ENCODE measurements around the gene KCNJ18. TPM values are rescaled to one million over a fixed set of nuclear protein-coding genes. Genes with fewer than 3 reads are reported as not detected.
"Not testable (repeated sequence)": the region's sequence is repeated elsewhere in the genome, so short reads cannot be mapped to it uniquely, and the experiment has no call there.

Gene KCNJ18
- total RNA-seq, 1 donor from 2014 or later = not detected

DNA sequence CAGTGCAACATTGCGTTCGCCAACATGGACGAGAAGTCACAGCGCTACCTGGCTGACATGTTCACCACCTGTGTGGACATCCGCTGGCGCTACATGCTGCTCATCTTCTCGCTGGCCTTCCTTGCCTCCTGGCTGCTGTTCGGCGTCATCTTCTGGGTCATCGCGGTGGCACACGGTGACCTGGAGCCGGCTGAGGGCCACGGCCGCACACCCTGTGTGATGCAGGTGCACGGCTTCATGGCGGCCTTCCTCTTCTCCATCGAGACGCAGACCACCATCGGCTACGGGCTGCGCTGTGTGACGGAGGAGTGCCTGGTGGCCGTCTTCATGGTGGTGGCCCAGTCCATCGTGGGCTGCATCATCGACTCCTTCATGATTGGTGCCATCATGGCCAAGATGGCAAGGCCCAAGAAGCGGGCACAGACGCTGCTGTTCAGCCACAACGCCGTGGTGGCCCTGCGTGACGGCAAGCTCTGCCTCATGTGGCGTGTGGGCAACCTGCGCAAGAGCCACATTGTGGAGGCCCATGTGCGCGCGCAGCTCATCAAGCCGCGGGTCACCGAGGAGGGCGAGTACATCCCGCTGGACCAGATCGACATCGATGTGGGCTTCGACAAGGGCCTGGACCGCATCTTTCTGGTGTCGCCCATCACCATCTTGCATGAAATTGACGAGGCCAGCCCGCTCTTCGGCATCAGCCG lies 10.8 kb downstream of the KCNJ18 start:
- intact Hi-C loops (cut with micrococcal nuclease) = not testable (repeated sequence)

DNA sequence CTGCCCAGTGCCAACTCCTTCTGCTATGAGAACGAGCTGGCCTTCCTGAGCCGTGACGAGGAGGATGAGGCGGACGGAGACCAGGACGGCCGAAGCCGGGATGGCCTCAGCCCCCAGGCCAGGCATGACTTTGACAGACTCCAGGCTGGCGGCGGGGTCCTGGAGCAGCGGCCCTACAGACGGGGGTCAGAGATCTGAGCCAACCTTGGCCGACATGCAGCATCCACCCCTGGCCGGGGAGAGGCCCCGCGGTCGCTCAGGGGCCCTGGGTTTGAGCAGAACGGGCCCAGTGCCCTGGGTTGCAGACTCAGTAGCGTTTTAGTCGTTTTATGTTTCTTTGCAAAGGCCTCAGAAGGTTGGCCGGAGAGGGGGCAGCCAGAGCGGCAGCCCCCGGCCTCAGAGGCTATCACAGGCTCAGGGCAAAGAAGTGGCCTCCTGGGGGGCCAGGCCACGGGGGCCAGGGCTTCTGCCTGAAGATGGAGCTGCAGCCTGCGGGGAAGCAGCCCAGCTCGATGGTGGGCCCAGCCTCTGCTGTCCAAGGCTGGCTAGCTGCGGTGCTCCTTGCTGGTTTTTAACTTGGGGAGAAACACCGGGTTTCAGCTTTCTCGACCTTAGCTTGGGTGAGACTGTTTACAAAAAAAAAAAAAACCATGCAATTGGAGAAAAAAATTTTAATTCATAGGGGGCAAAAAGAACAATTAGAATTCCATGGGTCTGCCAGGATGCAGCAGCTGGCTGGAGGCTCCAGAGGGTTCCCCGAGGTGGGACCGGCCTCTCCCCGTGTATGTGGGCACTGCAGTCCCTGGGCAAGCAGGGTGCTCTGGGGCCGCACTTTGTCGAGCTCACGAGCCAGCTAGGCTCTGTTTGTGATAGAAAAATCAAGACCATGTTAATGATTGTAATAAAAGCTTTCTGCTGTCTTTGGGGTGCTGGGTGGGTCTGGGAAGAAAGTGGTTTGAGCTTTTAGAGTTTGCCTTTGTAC lies 11.9 kb downstream of the KCNJ18 start:
- intact Hi-C loops (cut with micrococcal nuclease) = not testable (repeated sequence)

DNA sequence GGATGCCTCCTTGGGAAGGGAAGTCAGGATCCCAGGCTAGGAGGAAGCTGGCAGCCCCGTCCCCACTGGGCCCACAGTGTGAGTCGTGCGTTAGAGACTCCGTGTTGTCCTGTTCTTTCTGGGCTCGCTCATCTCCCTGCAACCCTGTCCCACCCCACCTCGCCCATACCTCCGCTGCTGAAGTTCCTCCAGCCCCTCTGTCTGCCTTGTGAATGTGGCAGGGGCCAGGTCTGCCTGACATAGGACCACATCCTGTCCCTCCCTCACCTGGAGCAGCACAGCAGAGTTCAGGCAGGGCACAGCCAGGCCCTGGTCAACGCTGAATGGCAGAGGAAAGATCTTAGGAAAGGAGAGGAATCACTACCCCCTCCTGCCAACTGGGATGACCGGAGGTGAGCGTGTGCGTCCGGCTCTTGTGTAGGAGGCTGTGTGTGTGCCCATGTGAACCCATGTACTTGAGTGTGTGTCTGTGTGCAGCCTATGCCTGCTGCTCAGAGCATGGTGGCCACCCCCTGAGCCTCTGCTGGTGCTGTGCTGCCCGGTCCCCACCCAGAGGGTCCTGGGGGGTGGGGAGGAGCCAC lies 12.8 kb downstream of the KCNJ18 start:
- intact Hi-C loops (cut with micrococcal nuclease) = no loop called here

DNA sequence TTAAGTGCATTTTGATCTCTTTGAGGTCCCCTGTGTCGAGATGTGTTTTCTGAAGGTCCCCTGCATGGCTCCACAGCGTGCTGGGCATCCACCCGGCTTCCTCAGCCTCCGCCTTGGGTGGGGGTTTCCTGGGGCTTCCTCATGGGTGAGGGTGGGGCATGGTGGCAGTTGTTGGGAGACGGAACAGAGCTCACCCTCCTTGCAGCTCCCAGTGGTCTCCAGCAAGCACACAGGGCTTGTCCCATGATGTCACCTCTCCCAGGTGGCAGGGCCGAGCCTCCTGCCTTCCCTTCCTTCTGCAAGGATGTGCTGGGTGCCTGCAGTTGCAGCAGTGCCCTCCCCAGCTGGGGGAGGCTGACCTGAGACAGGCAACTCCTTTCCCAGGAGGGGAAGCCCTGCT lies 13.4 kb downstream of the KCNJ18 start:
- intact Hi-C loops (cut with micrococcal nuclease) = not testable (repeated sequence)

DNA sequence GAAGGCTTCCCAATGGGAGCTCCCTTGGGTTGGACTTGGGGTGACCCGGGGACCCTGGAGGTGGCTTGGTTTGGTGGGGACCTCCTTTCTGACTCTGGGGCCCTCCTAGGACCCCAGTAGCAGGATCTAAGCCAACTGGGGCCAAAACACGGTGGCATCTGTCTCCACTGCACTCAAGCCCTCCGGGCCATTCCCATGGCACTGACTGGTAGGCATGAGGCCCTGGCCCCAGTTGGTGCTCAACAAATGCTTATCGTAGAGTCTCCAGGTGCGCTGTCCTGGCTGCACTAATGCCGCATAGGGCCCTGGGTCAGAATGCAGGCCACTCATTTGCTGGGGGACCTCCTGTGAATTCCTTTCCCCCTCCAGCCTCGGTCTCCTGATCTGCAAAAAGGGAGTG lies 14.2 kb downstream of the KCNJ18 start:
- intact Hi-C loops (cut with micrococcal nuclease) = not testable (repeated sequence)

DNA sequence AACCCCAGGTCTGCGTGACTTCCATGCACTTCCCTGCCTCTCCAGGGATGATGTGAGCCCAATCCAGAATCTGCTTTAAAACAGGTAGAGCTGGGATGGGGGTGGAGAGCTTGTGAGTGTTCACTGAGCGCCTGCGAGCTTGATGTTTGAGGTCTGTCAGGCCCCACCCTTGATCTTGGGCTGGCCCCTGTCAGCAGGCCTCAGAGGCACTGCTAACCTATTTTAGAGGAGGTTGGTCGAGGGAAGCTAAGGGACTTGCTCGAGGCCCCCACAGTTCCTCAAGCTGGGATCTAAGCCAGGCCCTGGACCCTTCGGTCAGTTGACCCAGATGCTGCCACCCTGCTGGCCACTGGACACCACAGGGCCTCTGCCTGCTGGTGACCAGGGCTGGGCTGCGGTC lies 14.8 kb downstream of the KCNJ18 start:
- intact Hi-C loops (cut with micrococcal nuclease) = not testable (repeated sequence)

DNA sequence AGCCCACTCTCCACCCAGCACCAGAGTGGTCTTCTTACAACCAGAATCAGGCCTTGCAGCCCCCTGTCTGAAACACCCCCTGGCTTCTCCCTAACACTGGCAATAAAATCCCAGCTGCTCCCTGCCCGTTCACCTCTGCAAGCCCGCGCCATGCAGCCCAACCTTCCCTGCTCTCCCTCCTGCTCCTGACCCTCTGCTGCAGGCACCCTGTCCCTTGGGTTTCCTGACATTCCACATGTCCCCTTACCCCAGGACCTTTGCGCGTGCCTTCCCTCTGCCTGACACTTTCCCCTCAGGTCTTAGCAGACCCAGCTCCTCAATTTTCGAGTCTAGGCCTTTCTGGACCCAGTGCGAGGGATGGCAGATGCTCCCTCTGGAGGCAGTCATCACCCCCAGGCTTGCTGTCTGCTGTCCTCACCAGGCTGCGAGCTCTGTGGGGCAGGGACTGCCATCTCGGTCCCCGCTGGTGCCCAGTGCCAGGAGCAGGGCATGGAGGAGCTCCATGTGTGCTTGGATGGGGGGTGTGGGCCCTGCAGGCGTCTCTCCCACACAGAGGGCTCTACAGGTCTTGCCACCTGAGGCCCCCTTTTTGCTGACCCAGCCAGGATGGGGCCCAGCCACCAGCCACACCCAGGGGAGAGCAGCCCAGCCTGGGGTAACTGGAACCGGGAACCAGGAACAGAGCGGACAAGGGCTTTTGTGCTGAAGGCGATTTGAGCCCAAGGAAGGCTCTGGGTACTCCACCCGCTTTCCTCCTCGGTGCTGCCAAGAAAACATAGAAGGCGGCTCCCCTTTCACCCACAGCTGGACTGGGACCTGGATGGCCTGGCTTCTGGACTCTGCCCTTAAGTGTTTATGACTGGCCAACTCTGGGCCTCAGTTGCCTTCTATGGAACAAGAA lies 15.6 kb downstream of the KCNJ18 start:
- intact Hi-C loops (cut with micrococcal nuclease) = not testable (repeated sequence)

DNA sequence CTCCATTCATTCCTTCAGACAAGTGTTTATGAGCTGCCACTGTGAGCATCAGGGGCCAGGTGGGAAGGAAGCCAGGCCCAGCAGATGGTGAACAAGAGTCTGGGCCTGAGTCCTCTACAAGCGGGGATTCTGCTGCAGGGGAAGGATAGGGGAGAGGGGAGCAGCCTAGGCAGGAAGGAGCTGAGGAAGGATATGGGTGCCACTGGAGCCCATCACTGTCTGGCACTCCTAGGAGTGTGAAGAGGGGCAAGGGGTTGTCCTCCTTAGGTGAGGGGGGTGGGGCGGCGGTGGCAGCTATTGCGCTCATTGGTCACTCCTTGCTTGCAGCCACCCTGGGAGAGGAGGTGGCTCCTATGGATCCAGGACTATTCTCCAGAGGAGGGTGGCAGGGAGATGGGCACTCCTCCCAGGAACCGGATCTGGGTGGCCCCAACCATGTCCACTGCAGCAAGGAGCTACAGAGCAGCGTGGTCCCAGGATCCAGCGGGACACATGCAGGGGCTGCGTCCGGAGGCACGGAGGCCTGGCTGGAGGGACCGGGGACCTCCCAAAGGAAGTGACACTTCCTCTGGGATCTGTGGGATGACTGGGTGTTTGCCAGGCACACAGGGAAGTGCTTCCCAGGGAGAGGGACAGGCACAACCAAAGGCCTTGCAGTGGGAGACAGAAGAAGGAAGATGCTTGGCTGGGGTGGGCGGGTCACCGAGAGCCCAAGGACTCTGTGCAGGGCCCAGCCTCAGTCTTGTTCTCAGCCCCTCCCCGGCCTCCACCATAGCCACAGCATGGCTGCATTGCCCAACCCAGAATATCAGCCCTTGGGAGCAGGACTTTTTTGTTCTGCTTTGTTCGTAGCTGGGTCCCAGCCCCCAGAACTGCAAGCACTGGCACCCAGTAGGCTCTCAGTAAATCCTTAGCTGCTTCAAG lies 16.6 kb downstream of the KCNJ18 start:
- intact Hi-C loops (cut with micrococcal nuclease) = not testable (repeated sequence)

DNA sequence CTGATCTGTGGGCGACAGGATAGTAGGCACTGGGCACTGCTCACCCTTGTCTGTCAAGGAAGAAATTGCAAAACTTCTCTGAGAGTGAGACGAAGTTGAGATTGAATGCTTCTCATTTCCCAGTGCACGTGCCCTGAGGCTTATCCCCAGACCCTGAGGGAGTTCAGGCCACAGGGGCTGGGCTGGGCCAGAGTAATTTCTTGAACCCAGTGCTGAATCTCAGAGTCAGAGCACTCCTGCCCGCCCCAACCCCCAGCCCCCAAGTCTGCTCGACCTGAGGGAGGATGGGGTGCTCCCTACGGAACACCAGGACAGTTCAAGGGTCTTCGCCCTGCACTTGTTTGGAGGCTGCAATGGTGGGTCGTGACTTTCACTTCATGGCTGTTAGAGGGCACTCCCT lies 17.7 kb downstream of the KCNJ18 start:
- intact Hi-C loops (cut with micrococcal nuclease) = not testable (repeated sequence)

DNA sequence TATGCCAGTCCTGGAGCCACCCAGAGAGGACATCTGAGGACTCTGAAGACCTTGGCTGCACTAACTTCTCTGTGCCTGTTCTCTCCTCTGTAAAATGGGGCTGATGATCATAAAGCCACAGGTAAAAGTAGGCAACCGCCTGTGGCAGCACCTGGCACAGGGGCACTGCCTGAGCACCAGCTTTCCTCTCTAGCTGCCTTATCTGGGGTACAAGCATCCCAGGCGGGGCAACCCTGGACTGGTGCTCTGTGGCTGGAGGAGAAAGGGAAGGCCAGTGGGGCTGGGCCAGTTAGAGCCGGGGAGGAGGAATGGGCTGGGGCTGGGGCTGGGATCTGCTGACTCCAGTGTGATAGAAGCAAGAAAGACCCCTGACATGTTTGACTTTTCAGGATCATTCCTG lies 18.2 kb downstream of the KCNJ18 start:
- intact Hi-C loops (cut with micrococcal nuclease) = not testable (repeated sequence)

DNA sequence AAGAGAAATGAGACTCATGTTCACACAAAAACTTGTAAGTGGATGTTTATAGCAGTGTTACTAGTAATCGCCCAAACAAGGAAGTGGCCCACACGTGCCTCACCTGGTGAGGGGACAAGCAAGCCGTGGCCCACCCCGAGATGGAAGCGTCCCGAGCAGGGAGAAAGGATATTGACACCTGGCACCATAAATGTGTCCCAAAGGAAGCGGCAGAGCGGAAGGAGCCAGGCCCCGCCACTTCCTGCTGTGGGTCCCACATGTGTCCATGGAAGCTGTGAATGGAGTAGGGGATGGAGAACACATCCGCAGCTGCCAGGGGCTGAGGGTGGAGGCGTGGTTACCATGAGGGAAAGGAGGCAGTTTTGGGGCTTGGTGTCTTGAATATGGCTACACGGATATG lies 18.9 kb downstream of the KCNJ18 start:
- intact Hi-C loops (cut with micrococcal nuclease) = no loop called here

DNA sequence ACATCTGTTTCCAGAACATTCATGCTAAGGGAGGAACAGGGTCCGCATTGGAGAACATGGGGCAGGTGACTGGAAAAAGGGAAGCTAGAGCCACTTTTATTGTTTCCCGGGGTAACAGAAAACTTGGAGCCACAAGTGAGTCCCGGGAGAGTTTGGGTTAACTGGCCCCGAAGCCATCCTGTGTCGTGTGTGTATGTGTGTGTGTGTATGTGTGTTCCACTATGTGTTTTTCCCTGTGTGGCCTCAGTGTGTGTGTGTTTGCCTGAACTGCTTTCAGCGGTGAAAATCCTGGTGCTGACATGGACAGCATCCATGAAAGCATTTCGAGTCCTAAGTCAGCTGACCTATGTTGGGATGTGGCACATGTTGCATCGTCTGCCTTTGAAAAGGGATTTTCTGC lies 20.7 kb downstream of the KCNJ18 start:
- intact Hi-C loops (cut with micrococcal nuclease) = not testable (repeated sequence)

DNA sequence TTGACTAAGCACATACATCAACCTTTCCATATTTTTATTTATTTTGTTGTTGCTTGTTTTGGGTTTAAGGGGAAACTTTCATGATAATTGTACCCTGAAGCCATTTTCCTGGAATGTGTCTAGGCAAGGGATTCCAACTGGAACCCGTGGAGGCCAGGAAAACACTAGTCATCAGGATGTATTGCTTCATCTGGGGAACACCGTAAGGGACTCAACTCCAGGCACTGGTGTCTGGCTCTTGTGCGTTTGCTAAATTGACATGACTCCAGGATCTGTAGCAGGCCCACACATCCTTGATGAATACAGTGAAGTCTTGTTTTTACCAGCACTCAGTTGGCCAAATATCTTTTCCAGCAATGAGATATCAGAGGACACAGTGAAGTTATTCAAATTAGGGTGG lies 21.3 kb downstream of the KCNJ18 start:
- intact Hi-C loops (cut with micrococcal nuclease) = not testable (repeated sequence)

DNA sequence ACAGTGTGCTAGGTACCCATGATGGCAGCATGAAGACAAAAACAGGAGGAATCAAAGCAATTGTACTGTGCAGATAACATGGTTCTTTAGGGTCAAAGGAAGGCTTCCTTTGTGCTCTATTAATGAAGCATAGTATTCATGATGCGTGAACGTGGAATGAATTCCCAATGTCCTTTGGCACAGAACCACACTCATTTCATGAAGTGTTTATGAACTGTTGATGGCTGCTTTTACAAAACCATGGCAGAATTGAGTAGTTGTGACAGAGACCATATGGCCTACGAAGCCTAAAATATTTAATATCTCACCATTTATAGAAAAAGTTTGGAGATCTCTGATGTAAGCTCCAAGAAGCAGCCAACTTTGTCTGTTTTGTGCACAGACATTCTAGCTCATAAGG lies 22.4 kb downstream of the KCNJ18 start:
- intact Hi-C loops (cut with micrococcal nuclease) = not testable (repeated sequence)

DNA sequence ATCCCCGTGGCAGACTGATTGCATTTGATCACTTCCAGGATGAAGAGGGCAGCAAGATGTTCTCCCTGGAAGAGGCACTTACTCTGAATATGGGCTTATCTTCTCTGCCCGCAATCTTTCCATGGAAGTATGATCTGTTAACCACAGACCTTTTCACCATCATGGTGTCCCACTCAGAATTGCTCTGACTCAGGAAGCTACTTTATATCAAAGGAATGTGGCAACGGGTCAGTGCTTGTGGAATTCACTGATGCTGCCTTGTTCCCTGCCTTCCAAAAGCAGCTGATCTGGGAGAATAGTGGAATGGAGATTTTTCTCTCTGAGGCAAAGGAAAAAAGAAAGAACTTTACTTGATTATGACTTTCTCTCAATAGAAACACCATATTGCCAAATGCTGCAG lies 23.6 kb downstream of the KCNJ18 start:
- intact Hi-C loops (cut with micrococcal nuclease) = not testable (repeated sequence)

DNA sequence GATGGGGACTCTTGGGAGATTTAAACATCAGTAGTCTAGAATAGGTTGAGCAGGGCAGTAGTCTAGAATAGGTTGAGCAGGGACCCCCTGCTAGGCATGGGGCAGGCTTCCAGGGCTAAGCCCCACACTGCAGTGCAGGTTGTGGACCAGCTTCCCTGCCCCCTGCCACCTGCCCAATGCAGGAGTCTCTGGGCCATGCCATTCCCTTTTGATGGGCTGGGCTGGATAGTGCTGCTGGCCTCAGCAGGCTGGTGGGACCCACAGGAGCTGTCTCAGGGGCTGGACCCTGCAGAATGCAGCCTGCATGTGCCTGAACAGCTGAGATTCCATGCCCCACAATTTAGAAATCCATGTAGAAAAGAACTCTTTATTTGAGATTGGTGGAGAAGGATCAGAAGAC lies 26.6 kb downstream of the KCNJ18 start:
- intact Hi-C loops (cut with micrococcal nuclease) = not testable (repeated sequence)

DNA sequence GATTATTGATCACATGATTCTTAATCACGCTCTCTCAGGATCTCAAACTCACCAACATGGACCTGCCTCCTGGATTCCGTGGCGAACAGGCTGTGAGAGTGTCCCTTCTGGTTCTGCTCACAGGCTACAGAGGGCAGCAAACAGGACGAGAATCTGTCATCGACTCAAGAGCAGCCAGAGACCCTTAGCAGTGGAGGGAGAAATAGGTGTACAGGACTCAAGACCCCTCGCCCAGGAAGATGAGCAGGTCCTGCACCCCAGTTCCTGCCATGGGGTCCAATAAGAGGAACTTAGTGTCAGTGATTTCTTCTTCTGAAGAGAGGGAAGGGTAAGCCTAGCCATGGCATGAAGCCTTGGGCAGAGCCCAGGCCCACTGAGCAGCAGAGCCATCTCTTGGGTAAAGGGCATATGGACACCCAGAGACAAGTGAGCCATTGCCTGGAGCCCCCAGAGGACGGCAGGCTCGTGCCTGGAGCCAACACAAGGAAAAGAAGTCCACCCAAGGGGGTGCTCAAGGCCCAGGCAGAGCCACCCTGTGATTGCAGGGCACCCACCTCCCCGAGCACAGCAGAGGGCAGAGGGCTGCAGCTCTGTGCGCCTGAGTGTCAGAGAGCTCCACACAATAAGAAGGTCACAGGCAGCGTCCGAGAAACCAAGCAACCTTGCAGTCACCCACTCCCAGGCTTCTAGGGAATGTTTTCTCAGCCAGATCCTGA lies 27.3 kb downstream of the KCNJ18 start:
- intact Hi-C loops (cut with micrococcal nuclease) = not testable (repeated sequence)

DNA sequence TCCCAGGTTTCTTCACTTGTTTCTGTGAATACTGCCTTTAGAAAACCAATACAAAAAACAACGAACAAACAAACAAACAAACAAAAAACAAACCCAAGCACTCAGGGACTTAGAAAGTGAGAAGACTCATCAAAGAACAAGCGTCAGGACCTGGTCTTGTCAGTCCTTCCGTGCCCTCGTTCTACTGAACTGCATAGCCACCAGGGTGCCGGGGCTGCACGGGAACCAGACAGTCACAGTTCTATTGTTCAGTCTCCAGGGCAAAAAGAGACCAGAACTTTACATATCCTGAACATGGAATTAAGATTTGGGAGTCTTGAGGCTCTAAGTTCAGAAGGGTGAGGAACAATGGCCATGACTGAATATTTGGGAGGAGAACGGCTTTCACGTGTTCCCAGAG lies 28.2 kb downstream of the KCNJ18 start:
- intact Hi-C loops (cut with micrococcal nuclease) = not testable (repeated sequence)

DNA sequence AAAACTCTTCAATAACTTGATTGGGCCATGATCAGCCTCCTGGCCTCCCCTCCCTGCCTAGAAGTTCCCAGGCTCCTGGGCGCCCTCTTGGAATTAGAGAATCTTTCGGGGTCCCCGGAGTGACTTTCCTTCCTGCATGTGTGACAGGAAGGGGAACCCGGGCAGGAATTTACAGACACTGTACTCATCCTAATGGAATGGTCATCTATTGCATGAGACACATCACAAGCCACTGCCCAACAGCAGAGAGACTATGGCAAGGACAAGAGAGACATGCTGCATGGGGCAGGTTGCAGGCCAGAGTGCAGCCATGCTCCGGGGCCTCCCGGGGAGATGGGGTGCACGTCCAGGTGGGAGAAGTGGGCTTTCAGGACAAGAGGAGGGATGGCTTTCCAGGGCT lies 29.9 kb downstream of the KCNJ18 start:
- intact Hi-C loops (cut with micrococcal nuclease) = not testable (repeated sequence)

All from T-helper 2 cell treated with Interferon-gamma antibody and Interleukin-4, amounts not matched to agents 100 ng/mL and 5 ng/mL, for 36 hours (primary cell).